Measurements from ENCODE around the gene SOX10.
"Not testable (repeated sequence)": the region's sequence is repeated elsewhere in the genome, so short reads cannot be mapped to it uniquely, and the experiment has no call there.

Gene SOX10

DNA sequence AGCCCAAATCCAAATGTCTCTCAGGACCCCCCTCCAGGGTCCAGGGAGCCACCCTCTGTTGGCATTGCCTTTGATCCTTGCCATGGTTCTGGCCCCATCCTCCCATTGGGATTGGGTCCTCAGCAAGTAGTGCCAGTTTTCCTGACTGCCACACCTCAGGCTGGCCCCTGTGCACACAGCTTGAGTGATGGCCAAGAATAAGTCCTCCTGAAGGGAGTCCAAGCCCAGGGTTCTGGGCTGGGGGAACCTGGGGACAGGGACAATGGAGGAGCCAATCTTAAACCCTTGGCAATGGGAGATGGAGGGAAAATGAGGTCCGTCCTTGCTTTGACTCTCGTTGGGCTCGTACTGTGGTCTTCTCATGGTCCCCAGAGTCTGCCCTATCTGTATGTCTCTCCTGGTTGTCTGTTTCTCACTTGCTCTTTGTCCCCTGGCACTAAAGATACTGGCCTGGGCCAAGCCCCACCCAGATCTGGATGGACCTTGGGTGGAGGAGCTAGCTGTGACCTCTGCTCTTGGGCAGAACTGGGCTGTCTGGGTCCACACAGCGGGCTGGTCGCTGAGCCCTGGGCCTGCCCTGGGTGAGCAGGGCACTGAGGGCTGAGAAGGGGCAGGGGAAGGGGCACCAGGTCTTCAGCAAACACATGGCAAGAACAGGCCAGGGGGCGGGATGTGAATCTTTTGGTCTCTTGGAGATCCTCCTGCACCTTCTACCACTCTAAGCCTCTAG, 2.9 kb downstream of the SOX10 start:
- TF ChIP-seq, protein P1, sequence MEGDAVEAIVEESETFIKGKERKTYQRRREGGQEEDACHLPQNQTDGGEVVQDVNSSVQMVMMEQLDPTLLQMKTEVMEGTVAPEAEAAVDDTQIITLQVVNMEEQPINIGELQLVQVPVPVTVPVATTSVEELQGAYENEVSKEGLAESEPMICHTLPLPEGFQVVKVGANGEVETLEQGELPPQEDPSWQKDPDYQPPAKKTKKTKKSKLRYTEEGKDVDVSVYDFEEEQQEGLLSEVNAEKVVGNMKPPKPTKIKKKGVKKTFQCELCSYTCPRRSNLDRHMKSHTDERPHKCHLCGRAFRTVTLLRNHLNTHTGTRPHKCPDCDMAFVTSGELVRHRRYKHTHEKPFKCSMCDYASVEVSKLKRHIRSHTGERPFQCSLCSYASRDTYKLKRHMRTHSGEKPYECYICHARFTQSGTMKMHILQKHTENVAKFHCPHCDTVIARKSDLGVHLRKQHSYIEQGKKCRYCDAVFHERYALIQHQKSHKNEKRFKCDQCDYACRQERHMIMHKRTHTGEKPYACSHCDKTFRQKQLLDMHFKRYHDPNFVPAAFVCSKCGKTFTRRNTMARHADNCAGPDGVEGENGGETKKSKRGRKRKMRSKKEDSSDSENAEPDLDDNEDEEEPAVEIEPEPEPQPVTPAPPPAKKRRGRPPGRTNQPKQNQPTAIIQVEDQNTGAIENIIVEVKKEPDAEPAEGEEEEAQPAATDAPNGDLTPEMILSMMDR (IDR thresholded peaks at IDR 0.05; ENCODE audit: extremely low read depth, insufficient read depth, missing control alignments): no peak
- DNase-seq (ENCODE audit: low spot score): no peak
- in situ Hi-C loops (cut with MboI; ENCODE audit: low pct_unique_long_range_greater_than_20kb, low sequenced_read_pairs, unreplicated experiment): no loop called here

DNA sequence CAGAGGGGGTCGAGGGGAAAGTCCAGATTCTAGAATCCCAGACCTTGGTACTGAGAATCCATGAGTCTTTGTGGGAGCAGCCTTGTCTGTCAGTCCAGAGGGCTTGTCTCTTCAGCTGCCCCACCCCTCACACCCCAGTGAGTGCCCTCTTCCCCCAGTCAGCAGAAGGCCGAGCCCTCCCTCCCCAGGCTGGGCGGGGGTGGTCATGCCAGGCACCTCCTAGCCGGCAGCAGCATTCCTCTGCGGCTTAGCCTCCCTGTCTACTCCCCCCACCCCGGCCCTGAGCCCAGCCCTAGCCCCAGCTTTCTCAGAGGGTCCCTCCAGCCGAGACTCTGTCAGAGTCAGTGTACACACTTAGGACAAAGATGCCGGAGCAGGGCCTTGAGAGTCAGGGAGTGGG, 4.6 kb downstream of the SOX10 start:
- TF ChIP-seq, protein P1 (IDR thresholded peaks at IDR 0.05; ENCODE audit: extremely low read depth, insufficient read depth, missing control alignments): no peak
- DNase-seq (ENCODE audit: low spot score): no peak
- in situ Hi-C loops (cut with MboI; ENCODE audit: low pct_unique_long_range_greater_than_20kb, low sequenced_read_pairs, unreplicated experiment): no loop called here

DNA sequence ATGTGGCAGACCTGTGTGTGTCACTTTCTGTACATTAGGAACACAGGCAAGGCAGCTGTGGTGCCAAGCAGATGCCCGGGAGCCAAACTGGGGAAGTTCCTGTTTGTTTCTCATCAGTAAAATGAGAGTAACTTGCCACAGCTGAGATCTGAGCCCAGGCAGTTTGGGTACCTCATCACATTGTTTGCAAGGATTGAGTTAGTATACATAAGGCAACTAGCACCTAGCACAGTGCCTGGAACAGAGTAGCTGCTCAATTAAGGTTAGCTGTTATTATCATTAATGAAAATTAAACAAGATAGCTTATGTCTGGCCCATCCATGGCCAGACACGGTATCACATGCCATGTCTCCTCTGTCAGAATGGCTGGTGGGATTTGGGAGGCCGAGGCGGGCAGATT, 7.8 kb downstream of the SOX10 start:
- TF ChIP-seq, protein P1 (IDR thresholded peaks at IDR 0.05; ENCODE audit: extremely low read depth, insufficient read depth, missing control alignments): no peak
- in situ Hi-C loops (cut with MboI; ENCODE audit: low pct_unique_long_range_greater_than_20kb, low sequenced_read_pairs, unreplicated experiment): no loop called here

DNA sequence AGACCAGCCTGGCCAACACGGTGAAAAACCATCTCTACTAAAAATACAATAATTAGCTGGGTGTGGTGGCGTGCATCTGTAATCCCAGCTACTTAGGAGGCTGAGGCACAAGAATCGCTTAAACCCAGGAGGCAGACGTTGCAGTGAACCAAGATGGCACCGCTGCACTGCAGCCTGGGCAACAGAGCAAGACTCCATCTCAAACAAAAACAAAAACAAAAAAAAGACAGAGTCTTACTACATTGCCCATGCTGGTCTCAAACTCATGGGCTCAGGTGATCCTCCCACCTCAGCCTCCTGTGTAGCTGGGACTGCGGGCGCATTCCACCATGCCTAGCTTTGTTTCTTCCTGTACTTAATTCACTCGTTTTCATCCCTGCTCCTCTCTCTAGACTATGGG, 8.3 kb downstream of the SOX10 start:
- in situ Hi-C loops (cut with MboI; ENCODE audit: low pct_unique_long_range_greater_than_20kb, low sequenced_read_pairs, unreplicated experiment); DNase-seq (ENCODE audit: low spot score): not testable (repeated sequence)

More for the DNA sequence above, 7.8 kb downstream of the SOX10 start:
- no peak for DNase-seq (ENCODE audit: low spot score)

DNA sequence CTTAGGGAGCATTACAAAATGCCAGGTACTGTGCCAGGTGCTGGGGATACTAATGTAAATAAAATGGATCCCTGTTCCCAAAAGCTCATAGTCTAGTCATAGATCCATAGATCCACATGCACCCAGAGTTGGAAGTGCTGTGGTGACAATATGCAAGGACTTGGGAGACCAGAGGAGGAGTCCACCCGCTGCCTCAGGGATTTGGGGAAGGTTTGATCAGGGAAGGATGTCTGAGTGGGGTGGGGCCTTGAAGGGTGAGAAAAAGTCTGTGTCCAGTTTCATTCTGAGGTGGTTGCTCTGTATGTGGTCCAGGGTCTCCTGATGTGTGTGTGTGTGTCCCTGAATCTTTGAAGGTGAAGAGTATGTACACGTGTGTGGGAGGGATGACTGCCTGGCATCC, 9.2 kb downstream of the SOX10 start:
- TF ChIP-seq, protein P1 (IDR thresholded peaks at IDR 0.05; ENCODE audit: extremely low read depth, insufficient read depth, missing control alignments): no peak
- in situ Hi-C loops (cut with MboI; ENCODE audit: low pct_unique_long_range_greater_than_20kb, low sequenced_read_pairs, unreplicated experiment): no loop called here
- DNase-seq (ENCODE audit: low spot score): no peak

DNA sequence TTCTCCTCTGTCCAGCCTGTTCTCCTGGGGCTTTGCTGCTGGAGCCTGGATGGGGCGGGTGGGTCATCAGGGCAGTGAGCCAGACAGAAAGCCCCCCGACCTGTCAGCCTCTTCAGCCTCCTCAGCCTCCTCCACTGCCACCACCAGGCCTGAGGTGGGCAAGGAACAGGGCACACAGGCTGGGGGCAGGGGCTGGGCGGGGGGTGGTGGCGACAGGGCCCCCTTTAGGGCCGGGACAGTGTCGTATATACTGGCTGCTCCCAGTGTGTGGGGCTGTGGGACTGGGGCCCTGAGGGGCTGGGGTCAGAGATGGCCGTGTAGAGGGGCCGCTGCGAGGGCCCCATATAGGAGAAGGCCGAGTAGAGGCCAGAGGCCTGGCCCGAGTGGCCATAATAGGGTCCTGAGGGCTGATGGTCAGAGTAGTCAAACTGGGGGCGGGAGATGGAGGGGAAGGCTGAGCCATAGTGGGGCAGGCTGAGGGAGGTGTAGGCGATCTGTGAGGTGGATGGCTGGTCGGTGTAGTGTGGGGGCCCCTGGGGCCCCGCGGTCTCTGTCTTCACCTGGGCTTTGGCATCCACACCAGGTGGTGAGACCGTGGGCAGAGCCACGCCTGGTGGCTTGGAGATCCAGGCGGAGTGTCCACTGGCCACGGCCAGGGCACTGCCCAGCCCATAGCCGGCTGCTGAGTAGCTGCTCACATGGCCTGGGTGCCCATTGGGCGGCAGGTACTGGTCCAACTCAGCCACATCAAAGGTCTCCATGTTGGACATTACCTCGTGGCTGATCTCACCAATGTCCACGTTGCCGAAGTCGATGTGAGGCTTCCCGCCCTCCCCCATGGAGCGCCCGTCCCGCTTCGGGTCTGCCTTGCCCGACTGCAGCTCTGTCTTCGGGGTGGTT, 10.8 kb downstream of the SOX10 start:
- TF ChIP-seq, protein P1 (IDR thresholded peaks at IDR 0.05; ENCODE audit: extremely low read depth, insufficient read depth, missing control alignments): no peak
- in situ Hi-C loops (cut with MboI; ENCODE audit: low pct_unique_long_range_greater_than_20kb, low sequenced_read_pairs, unreplicated experiment): no loop called here
- no peak for DNase-seq (ENCODE audit: low spot score)

DNA sequence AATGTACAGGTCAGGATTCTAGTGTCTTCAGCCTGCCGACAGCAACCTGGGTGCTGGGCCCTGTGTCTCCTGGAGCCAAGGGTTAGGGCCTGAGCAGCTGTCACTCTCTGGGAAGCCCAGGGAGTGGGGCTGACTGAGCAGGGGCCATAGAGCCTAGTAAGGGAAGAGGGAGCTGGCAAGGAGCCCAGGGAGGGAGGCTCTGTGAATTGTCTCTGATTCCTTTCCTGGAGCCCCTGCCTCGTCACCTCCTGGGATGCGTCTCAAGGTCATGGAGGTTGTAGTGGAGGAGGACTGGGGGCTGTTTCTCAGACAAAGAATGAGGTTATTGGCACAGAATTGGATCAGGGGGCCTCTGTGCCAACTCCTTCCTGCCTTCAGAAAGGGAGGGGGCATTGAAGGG, 11.8 kb downstream of the SOX10 start:
- in situ Hi-C loops (cut with MboI; ENCODE audit: low pct_unique_long_range_greater_than_20kb, low sequenced_read_pairs, unreplicated experiment): no loop called here
- no peak for DNase-seq (ENCODE audit: low spot score)
- TF ChIP-seq, protein P1 (IDR thresholded peaks at IDR 0.05; ENCODE audit: extremely low read depth, insufficient read depth, missing control alignments): no peak

All from GM13977 (cell line).